HG03354 (cell line): ENCODE results near the gene HEPACAM.
"Not testable (repeated sequence)": the region's sequence is repeated elsewhere in the genome, so short reads cannot be mapped to it uniquely, and the experiment has no call there.

Experiments
- ATAC-seq: cut with Tn5 transposase; IDR thresholded peaks from one replicate; pipeline ENCODE4 v1.9.1; 2021; ENCODE audit warnings: mild to moderate bottlenecking; ENCODE audit not compliant: unreplicated experiment, poor library complexity, severe bottlenecking

The HEPACAM gene

GRCh38 chr11:124935548-124936514, at the start of gene HEPACAM:
Gene HEPACAM (minus strand): TSS chr11:124936047. CDS start chr11:124936006, 41 bp downstream.
- ATAC-seq: no peak

GRCh38 chr11:124984512-124984854, 48.6 kb upstream of the HEPACAM start:
- ATAC-seq: no peak

- no peak for ATAC-seq
Measured at GRCh38 chr11:124983674-124984511, 48.0 kb upstream of the HEPACAM start.

- ATAC-seq: no peak
Measured at GRCh38 chr11:124982043-124982442, 46.2 kb upstream of the HEPACAM start.

- ATAC-seq: no peak
Measured at GRCh38 chr11:124978316-124978715, 42.5 kb upstream of the HEPACAM start.

- ATAC-seq: no peak
Measured at GRCh38 chr11:124977006-124977405, 41.2 kb upstream of the HEPACAM start.

- no peak for ATAC-seq
Measured at GRCh38 chr11:124976531-124976930, 40.7 kb upstream of the HEPACAM start.

GRCh38 chr11:124971810-124972209, 36.0 kb upstream of the HEPACAM start:
- ATAC-seq: no peak

GRCh38 chr11:124970925-124971324, 35.1 kb upstream of the HEPACAM start:
- ATAC-seq: no peak

GRCh38 chr11:124968197-124968596, 32.4 kb upstream of the HEPACAM start:
- not testable (repeated sequence) for ATAC-seq

- ATAC-seq: peak; percentile 96
Measured at GRCh38 chr11:124961972-124962609, 26.2 kb upstream of the HEPACAM start.

- no peak for ATAC-seq
Measured at GRCh38 chr11:124955035-124955434, 19.2 kb upstream of the HEPACAM start.

- no peak for ATAC-seq
Measured at GRCh38 chr11:124954590-124954955, 18.7 kb upstream of the HEPACAM start.

GRCh38 chr11:124953753-124954589, 18.1 kb upstream of the HEPACAM start, which contains the start of gene CCDC15:
Gene CCDC15 (plus strand): TSS chr11:124954202. CDS start chr11:124954733, 531 bp downstream.
- ATAC-seq: peak; percentile 100

- no peak for ATAC-seq
Measured at GRCh38 chr11:124951341-124951740, 15.5 kb upstream of the HEPACAM start.

- no peak for ATAC-seq
Measured at GRCh38 chr11:124950601-124951330, 14.9 kb upstream of the HEPACAM start.

- ATAC-seq: no peak
Measured at GRCh38 chr11:124946735-124947141, 10.9 kb upstream of the HEPACAM start.

- no peak for ATAC-seq
Measured at GRCh38 chr11:124945826-124946225, 10.0 kb upstream of the HEPACAM start.

GRCh38 chr11:124944565-124944964, 8.7 kb upstream of the HEPACAM start:
- ATAC-seq: no peak
